NOMO-1 treated with DMSO at 0.1 percent for 48 hours (cell line): ENCODE measurements around the gene IGSF21.
"Not testable (repeated sequence)": the region's sequence is repeated elsewhere in the genome, so short reads cannot be mapped to it uniquely, and the experiment has no call there.

Experiments used
- DNase-seq: peaks from one replicate; lab custom pipeline; 2025; ENCODE audit not compliant: unreplicated experiment; lab: John Stamatoyannopoulos, UW

IGSF21 gene

GRCh38 chr1:18351735-18352134, 244.1 kb downstream of the IGSF21 start:
- DNase-seq: no peak

- DNase-seq: no peak
These were observed 245.2 kb downstream of the IGSF21 start for GRCh38 chr1:18352636-18353265.

GRCh38 chr1:18353528-18353927, 245.9 kb downstream of the IGSF21 start:
- DNase-seq: no peak

- no peak for DNase-seq
These were observed 246.4 kb downstream of the IGSF21 start for GRCh38 chr1:18353992-18354391.

- no peak for DNase-seq
These were observed 247.0 kb downstream of the IGSF21 start for GRCh38 chr1:18354612-18355011.

GRCh38 chr1:18357622-18358230, 250.1 kb downstream of the IGSF21 start:
- no peak for DNase-seq

GRCh38 chr1:18358600-18358999, 251.0 kb downstream of the IGSF21 start:
- no peak for DNase-seq

GRCh38 chr1:18360251-18360650, 252.7 kb downstream of the IGSF21 start:
- DNase-seq: no peak

GRCh38 chr1:18362150-18362549, 254.6 kb downstream of the IGSF21 start:
- DNase-seq: no peak

GRCh38 chr1:18363436-18363835, 255.8 kb downstream of the IGSF21 start:
- no peak for DNase-seq

GRCh38 chr1:18365099-18365705, 257.6 kb downstream of the IGSF21 start:
- DNase-seq: no peak

- DNase-seq: not testable (repeated sequence)
These were observed 264.9 kb downstream of the IGSF21 start for GRCh38 chr1:18372505-18372904.

- DNase-seq: no peak
These were observed 265.6 kb downstream of the IGSF21 start for GRCh38 chr1:18373151-18373550.

- DNase-seq: no peak
These were observed 266.4 kb downstream of the IGSF21 start for GRCh38 chr1:18373882-18374493.

- no peak for DNase-seq
These were observed 269.1 kb downstream of the IGSF21 start for GRCh38 chr1:18376661-18377060.

- no peak for DNase-seq
These were observed 272.7 kb downstream of the IGSF21 start for GRCh38 chr1:18380288-18380687.

- no peak for DNase-seq
These were observed 276.5 kb downstream of the IGSF21 start for GRCh38 chr1:18384059-18384458.

- DNase-seq: no peak
These were observed 276.9 kb downstream of the IGSF21 start for GRCh38 chr1:18384471-18384870.

- no peak for DNase-seq
These were observed 277.7 kb downstream of the IGSF21 start for GRCh38 chr1:18385239-18385790.

GRCh38 chr1:18386591-18386990, 279.0 kb downstream of the IGSF21 start:
- no peak for DNase-seq

- no peak for DNase-seq
These were observed 279.7 kb downstream of the IGSF21 start for GRCh38 chr1:18387307-18387706.

GRCh38 chr1:18390953-18391352, 283.4 kb downstream of the IGSF21 start:
- no peak for DNase-seq
